Cardiac muscle cell (in vitro differentiated cells and primary cell): ENCODE results near the gene ARL3. TPM values are rescaled to one million over a fixed set of nuclear protein-coding genes. Genes with fewer than 3 reads are reported as not detected.
"Not testable (repeated sequence)": the region's sequence is repeated elsewhere in the genome, so short reads cannot be mapped to it uniquely, and the experiment has no call there.

Source experiments
- DNase-seq, 2 donors: peaks; one replicate each; pipeline versions ENCODE4 v3.0.0 to v3.0.0-alpha.2; 2010 to 2017; ENCODE audit warnings: low read depth in 1 of 2, low spot score in 1 of 2
- H3K27ac ChIP-seq: fragments of 200-600 bp; sonication (generic); 2 replicates; pipeline ENCODE4 v1.5.1; 2016
- H3K27me3 ChIP-seq: fragments of 200-600 bp; sonication (generic); 2 replicates; pipeline ENCODE4 v1.6.0; 2016; ENCODE audit warnings: control low read depth
- H3K36me3 ChIP-seq: fragments of 200-600 bp; sonication (generic); 2 replicates; pipeline ENCODE4 v1.5.1; 2016; ENCODE audit warnings: control low read depth
- H3K4me1 ChIP-seq: fragments of 200-600 bp; sonication (generic); 2 replicates; pipeline ENCODE4 v1.8.1; 2017; ENCODE audit warnings: low read depth, mild to moderate bottlenecking, mixed run types
- H3K4me3 ChIP-seq: fragments of 200-600 bp; sonication (generic); 2 replicates; pipeline ENCODE4 v1.5.1; 2016; ENCODE audit warnings: mild to moderate bottlenecking
- H3K9me3 ChIP-seq: fragments of 200-600 bp; sonication (generic); 2 replicates; pipeline ENCODE4 v1.5.1; 2017; ENCODE audit warnings: low read depth, mild to moderate bottlenecking, control low read depth
- CTCF ChIP-seq: IDR thresholded peaks from 2 replicates; pipeline ENCODE4 v1.5.1; 2012; ENCODE audit warnings: low read depth, mild to moderate bottlenecking, low read length
- polyA plus RNA-seq: library from polyadenylated mRNA; unstranded; fragments of >200 nt; fragmentation: Nextera tagmentation; extraction: Ambion mirVana; gene quantifications from 2 replicates; pipeline ENCODE4 v1.2.1, GENCODE V29; 2016
- total RNA-seq: library from RNA; depleted of rRNA; stranded (reverse); fragments of >200 nt; gene quantifications from 2 replicates; pipeline ENCODE4 v1.2.3, GENCODE V29; 2016

Gene ARL3
- total and polyA plus RNA-seq, 2 experiments from 2014 or later = 16.3 to 47.3 TPM

GRCh38 chr10:102721954-102722353 lies 7.8 kb upstream of the ARL3 start:
- Histone ChIP-seq H3K27me3 (no peaks in the 10 kb centered on the region), H3K27ac (no peak overlapping the region), H3K4me3 (no peak overlapping the region), H3K9me3 (no peaks in the 10 kb centered on the region), H3K36me3 (no peaks in the 10 kb centered on the region), H3K4me1 (peaks cover 12% of the 10 kb centered on the region)
- TF ChIP-seq CTCF = no peak
- DNase-seq = no peak

GRCh38 chr10:102720775-102721301 lies 6.6 kb upstream of the ARL3 start:
- Histone ChIP-seq H3K27ac (no peak overlapping the region), H3K4me1 (peaks cover 12% of the 10 kb centered on the region), H3K27me3 (no peaks in the 10 kb centered on the region), H3K4me3 (no peak overlapping the region), H3K9me3 (no peaks in the 10 kb centered on the region), H3K36me3 (no peaks in the 10 kb centered on the region)
- DNase-seq = no peak
- TF ChIP-seq CTCF = no peak

- no peak for DNase-seq
- H3K27ac ChIP-seq = no peak overlapping the region
- H3K9me3 ChIP-seq = no peaks in the 10 kb centered on the region
- H3K4me3 ChIP-seq = no peak overlapping the region
- no peaks in the 10 kb centered on the region for H3K27me3 ChIP-seq
- H3K36me3 ChIP-seq = no peaks in the 10 kb centered on the region
- H3K4me1 ChIP-seq = peaks cover 12% of the 10 kb centered on the region
- TF ChIP-seq CTCF = no peak
These were observed 6.1 kb upstream of the ARL3 start for GRCh38 chr10:102720337-102720736.

- Histone ChIP-seq H3K9me3 (no peaks in the 10 kb centered on the region), H3K36me3 (no peaks in the 10 kb centered on the region), H3K27ac (peak overlapping the region; percentile 95), H3K4me3 (no peak overlapping the region), H3K27me3 (no peaks in the 10 kb centered on the region), H3K4me1 (peaks cover 13% of the 10 kb centered on the region)
- peak; percentile 67 to 70 for DNase-seq
- no peak for TF ChIP-seq CTCF
These were observed 4.0 kb upstream of the ARL3 start for GRCh38 chr10:102718220-102718619.

- not testable (repeated sequence) for H3K9me3 ChIP-seq, H3K4me3 ChIP-seq, H3K36me3 ChIP-seq, DNase-seq, H3K27me3 ChIP-seq
- H3K27ac ChIP-seq = peak overlapping the region; percentile 95
- peaks cover 24% of the 10 kb centered on the region for H3K4me1 ChIP-seq
These were observed 2.8 kb upstream of the ARL3 start for GRCh38 chr10:102716900-102717565.

DNA sequence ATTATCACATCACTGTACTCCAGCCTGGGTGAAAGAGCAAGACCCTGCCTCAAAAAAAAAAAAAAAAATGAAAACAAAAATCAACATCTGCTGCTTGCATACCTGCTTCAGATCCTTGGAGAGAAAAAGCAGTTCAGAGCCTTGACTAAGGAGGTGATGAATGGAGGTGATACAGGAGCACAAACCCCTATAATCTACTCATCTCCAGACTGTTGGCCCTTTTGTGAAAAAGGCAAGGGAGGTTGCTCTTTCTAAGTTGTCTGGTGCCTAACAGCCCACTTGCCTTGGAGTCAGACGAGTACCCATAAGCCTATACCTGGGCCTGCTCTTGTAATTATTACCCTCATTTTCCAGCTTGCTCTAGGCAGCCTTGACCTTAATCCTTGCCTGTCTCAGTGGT lies 1.7 kb upstream of the ARL3 start:
- no peak for DNase-seq
- H3K36me3 ChIP-seq = no peaks in the 10 kb centered on the region
- peaks cover 25% of the 10 kb centered on the region for H3K4me1 ChIP-seq
- no peaks in the 10 kb centered on the region for H3K9me3 ChIP-seq
- H3K27me3 ChIP-seq = no peaks in the 10 kb centered on the region
- TF ChIP-seq CTCF = no peak
- H3K27ac ChIP-seq = no peak overlapping the region
- H3K4me3 ChIP-seq = no peak overlapping the region
